NCI-H2171 (cell line): Measurements from ENCODE around the gene NDUFS4.
"Not testable (repeated sequence)": the region's sequence is repeated elsewhere in the genome, so short reads cannot be mapped to it uniquely, and the experiment has no call there.

ENCODE experiments used
- DNase-seq: peaks from one replicate; lab custom pipeline; 2025; lab: John Stamatoyannopoulos, UW

Gene NDUFS4

GRCh38 chr5:53575831-53576230, 15.4 kb downstream of the NDUFS4 start:
- DNase-seq: no peak

- no peak for DNase-seq
Measured at GRCh38 chr5:53576674-53577073, 16.2 kb downstream of the NDUFS4 start.

- no peak for DNase-seq
Measured at GRCh38 chr5:53578854-53579253, 18.4 kb downstream of the NDUFS4 start.

GRCh38 chr5:53580547-53580946, 20.1 kb downstream of the NDUFS4 start:
- no peak for DNase-seq

GRCh38 chr5:53582225-53582624, 21.8 kb downstream of the NDUFS4 start:
- DNase-seq: no peak

- no peak for DNase-seq
Measured at GRCh38 chr5:53590759-53591158, 30.3 kb downstream of the NDUFS4 start.

GRCh38 chr5:53594419-53594818, 34.0 kb downstream of the NDUFS4 start:
- no peak for DNase-seq

GRCh38 chr5:53597894-53598293, 37.5 kb downstream of the NDUFS4 start:
- no peak for DNase-seq

GRCh38 chr5:53601570-53601969, 41.1 kb downstream of the NDUFS4 start:
- DNase-seq: no peak

- DNase-seq: no peak
Measured at GRCh38 chr5:53603009-53603687, 42.7 kb downstream of the NDUFS4 start.

- DNase-seq: no peak
Measured at GRCh38 chr5:53604309-53604708, 43.9 kb downstream of the NDUFS4 start.

GRCh38 chr5:53607886-53608285, 47.4 kb downstream of the NDUFS4 start:
- no peak for DNase-seq

- DNase-seq: not testable (repeated sequence)
Measured at GRCh38 chr5:53608897-53609296, 48.5 kb downstream of the NDUFS4 start.

- DNase-seq: no peak
Measured at GRCh38 chr5:53613061-53613460, 52.6 kb downstream of the NDUFS4 start.

- no peak for DNase-seq
Measured at GRCh38 chr5:53613536-53613935, 53.1 kb downstream of the NDUFS4 start.

- DNase-seq: no peak
Measured at GRCh38 chr5:53614376-53614885, 54.0 kb downstream of the NDUFS4 start.

- no peak for DNase-seq
Measured at GRCh38 chr5:53616939-53617549, 56.6 kb downstream of the NDUFS4 start.

GRCh38 chr5:53631251-53631650, 70.8 kb downstream of the NDUFS4 start:
- DNase-seq: no peak

- DNase-seq: no peak
Measured at GRCh38 chr5:53642061-53642460, 81.6 kb downstream of the NDUFS4 start.

GRCh38 chr5:53643445-53643844, 83.0 kb downstream of the NDUFS4 start:
- no peak for DNase-seq

GRCh38 chr5:53645078-53645477, 84.6 kb downstream of the NDUFS4 start:
- no peak for DNase-seq

GRCh38 chr5:53649352-53649751, 88.9 kb downstream of the NDUFS4 start:
- no peak for DNase-seq

GRCh38 chr5:53660573-53660972, 100.1 kb downstream of the NDUFS4 start:
- not testable (repeated sequence) for DNase-seq

- DNase-seq: not testable (repeated sequence)
Measured at GRCh38 chr5:53665313-53665712, 104.9 kb downstream of the NDUFS4 start.
